Right lung (tissue), 5 donors: Measurements from ENCODE around the gene CCNG2. TPM values are rescaled to one million over a fixed set of nuclear protein-coding genes. Genes with fewer than 3 reads are reported as not detected.

Experiments used
- DNase-seq, 2 donors: peaks; one replicate each; pipeline ENCODE4 v3.0.0-alpha.2; 2013
- polyA plus RNA-seq, 5 donors: library from polyadenylated mRNA; unstranded; fragments of 120-200 nt; gene quantifications; one replicate each; pipeline versions ENCODE4 v1.2.1 to v1.2.3, GENCODE V29; 2013; ENCODE audit warnings: inconsistent platforms in 1 of 5, low replicate concordance in 1 of 5; ENCODE audit not compliant: insufficient read length in 5 of 5, insufficient read depth in 1 of 5

CCNG2 gene
- polyA plus RNA-seq, 5 donors = 78.1 to 125 (median 114) TPM

DNA sequence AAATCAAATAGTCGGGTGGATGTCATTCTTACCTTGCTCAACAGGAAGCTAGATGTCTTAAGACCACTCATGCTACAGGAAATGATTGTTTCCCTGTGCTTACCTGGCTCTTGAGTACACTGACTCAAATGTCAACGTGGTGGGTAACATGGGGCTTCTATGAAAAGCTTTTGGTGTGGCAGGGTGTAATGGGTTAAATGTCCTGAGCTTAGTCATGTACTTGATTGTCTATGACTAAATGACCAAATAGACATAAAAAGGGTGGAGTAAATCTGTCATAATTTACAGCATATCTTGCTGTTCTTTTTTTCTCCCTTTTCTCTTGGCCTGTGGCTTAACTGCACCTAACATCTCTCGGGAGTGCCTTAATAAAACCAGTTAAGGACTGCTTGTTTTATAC, 44.9 kb downstream of the CCNG2 start:
- DNase-seq = no peak

DNA sequence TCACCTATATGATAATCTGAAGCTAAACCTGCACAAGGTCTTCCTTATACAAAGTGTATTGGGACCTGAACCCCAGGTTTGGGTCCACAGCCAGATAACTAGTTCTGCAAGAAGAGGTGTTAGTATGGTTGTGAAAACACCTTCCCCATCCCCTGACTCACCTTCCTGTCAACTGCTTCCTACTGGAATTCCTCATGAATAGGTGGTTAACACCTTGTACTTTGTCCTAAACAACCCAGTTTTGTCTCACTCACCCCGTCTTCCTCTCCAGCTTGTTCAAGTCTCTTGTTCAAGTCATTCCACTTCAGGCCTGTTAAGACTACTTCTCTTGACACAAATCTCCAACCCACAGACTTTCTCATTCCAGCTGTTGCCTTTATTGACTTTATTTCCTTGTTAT, 45.5 kb downstream of the CCNG2 start:
- DNase-seq = no peak

DNA sequence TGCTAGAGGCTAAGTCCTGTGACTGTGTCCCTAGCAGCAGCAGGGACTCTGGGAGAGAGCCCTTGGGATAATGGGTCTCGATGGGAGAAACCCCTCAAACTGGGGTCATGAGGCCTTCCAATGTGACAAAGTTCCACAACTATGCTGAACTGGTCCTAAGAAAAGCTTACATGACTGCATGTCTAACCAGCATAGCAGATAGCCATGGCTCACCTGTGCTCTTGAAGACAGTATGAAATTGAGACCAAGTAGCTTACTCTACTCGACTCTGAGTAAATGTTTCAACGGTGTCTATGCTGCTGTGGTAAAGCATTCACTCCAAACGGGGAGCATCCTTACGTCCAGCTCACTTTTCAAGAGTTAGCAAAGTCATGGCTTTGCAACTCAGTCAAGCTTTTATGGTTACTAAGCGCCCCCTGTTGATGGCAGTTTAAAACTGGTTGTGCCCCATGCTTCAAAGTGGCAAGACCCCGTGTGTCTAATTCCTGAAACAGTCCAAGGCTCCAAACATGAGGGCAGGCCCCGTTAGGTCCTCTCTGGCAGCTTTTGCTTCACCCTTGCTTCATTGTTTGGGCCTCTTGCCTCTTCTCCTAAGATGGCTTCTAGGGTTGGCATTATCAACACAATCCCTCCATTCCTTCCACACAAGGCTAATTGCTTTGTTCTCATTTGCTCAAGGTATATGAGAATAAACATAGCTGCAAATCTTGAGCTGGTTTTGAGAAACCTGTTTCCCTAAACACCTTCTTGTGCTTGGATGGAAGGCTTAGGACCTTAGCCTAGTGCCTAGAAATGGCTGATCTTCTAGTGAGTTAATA, 46.6 kb downstream of the CCNG2 start:
- DNase-seq = peak; percentile 47 to 73

DNA sequence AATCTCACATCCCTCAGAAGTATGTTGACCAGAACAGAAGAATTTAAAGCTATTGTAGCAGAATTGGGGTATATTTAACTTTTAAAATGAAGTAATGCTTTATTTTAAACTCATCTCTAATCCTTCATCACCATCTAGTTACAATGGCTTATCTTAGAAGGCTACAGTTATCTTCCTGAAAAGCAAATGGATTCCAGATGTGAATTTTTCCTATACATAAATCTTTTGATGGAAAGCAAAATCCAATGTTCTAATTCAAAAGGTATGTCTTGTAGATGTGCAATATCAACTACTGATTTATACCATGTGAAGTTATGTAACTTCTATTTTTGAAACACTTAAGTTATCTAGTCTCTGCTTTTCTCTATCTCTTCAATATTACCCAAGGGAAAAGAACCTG, 47.6 kb downstream of the CCNG2 start:
- DNase-seq = no peak

DNA sequence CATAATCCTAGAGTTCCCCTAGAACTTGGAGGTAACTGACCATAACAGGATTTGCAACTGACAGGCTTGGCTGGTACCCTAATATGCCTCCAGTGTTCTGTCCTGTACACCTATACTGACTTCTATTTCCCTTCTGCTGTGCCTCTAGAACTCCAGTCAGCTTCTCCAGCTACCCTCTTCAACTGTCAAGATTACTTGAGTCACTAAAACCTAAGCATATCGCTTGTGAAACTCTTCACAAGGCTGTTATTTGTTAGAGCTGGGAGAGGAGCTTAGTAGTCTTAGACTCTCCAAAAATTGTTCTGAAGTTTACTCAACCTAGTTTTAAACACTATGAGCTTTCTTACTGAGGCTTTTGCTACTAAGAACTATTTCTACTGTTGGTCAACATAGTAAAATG, 52.0 kb downstream of the CCNG2 start:
- no peak for DNase-seq

DNA sequence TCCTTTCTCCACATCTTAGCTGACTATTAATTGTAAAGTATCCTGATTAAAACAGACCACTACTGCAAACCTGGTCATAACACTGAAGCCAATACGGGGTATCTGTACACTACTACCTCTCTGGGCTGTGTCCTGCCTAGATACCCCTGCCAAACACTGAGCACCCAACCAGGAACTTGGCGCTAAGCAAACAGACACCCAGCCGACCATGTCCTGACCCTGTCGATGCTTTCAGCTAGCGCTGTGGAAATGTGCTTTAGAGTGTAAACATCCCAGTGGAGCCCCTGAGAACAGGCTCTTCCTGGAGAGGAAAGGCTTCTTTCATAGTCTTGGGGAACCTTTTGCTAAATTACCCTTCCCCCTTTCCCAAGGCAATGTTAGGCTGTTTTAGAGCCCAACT, 52.9 kb downstream of the CCNG2 start:
- DNase-seq = no peak

DNA sequence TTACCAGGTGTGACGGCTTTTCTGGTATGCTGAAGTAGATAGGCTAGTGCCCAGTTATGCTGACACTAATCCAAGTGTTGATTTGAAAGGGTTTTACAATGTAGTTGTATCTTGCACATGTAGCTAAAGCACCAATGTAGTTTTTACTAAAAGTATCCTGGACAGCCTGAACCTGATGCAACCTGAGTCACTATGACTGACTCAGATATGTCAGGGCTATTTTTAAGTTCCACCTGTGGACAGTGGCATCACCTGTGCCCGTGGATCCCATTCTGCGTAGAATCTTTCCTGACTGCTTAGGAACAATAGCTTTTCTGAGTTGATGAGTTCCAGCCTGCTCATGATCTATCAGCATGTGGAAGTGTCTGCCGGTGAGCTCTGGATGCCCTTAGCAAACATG, 58.1 kb downstream of the CCNG2 start:
- DNase-seq = no peak

DNA sequence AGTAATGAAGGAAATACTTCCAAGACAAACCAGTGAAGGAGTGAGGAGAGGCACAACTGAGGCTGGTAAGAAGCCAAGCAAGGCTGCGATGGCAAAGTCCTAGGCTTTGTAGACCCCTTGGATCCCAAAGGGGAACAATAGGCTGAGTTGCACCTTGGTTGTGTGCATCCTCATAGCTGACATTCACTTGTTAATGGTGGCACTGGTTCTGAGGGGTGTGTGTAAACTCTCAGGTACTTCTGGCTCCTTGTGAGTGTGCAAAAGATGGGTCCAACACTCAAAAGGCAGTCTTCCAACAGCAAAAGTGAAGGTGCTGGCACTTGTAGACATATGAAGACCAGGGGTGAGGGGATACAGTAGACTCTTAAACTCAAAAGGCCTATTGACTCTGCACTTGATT, 60.5 kb downstream of the CCNG2 start:
- no peak for DNase-seq

DNA sequence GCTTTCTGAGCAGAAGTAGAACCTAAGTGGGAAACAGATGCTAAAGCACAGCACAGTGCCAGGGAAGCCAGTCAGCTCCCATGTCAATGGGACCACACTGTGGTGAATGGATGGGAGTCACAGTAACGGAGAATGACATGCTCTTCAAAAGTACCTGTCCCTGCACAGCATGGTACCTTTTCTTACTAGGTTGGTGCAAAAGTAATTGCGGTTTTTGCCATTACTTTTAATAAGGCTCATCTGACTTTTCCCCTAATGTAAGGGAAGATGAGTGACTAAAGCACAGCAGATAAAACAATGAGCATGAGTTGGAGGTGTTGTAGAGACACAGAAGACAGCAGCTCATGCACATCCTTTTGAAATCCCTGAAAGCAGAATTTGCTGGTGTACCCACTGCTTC, 62.3 kb downstream of the CCNG2 start:
- DNase-seq = no peak

Other genes starting within 250 kb of the CCNG2 start
- 100 to 1,000 TPM; 121 to 171 (median 164) TPM for gene SEPTIN11, start 207.5 kb upstream of the CCNG2 start, polyA plus RNA-seq
- 100 to 1,000 TPM; 263 to 389 (median 296) TPM for gene CCNI, start 81.2 kb upstream of the CCNG2 start, polyA plus RNA-seq